ENCODE data around the gene SPOCK1. TPM values are rescaled to one million over a fixed set of nuclear protein-coding genes. Genes with fewer than 3 reads are reported as not detected.

Gene SPOCK1
- total RNA-seq, 1 experiment from 2014 or later: 9.8 TPM

GRCh38 chr5:137215261-137215660, 283.9 kb downstream of the SPOCK1 start:
- BruUV-seq (replicated peaks): no TSS peak
- no peak overlapping the region for H2AFZ ChIP-seq (ENCODE audit: low read length)
- H3K4me1 ChIP-seq (ENCODE audit: insufficient read depth, low read length): peaks cover 46% of the 10 kb centered on the region
- H3K4me3 ChIP-seq (ENCODE audit: low read length): no peak overlapping the region
- no peak for ATAC-seq
- no peaks in the 10 kb centered on the region for H4K20me1 ChIP-seq (ENCODE audit: low read length)
- H3K9ac ChIP-seq (ENCODE audit: low read length): no peak overlapping the region
- intact Hi-C loops (cut with micrococcal nuclease): loop anchor here (5.0 kb wide), 1 partner anchor 123 kb away; no protein-coding TSS in a partner anchor
- POLR2A ChIA-PET (ENCODE audit: unreplicated experiment): no interaction called here
- no peak for DNase-seq
- H3K4me2 ChIP-seq (ENCODE audit: low read length): no peak overlapping the region
- H3K79me2 ChIP-seq (ENCODE audit: low read length): no peaks in the 10 kb centered on the region
- H3K9me3 ChIP-seq (ENCODE audit: low read length): no peaks in the 10 kb centered on the region
- H3K27ac ChIP-seq (ENCODE audit: low read length): no peak overlapping the region
- no peaks in the 10 kb centered on the region for H3K27me3 ChIP-seq (ENCODE audit: low read length)
- TF ChIP-seq EZH2 (IDR thresholded peaks at IDR 0.05; ENCODE audit: low read length, unreplicated experiment): no peak
- TF ChIP-seq CTCF (conservative IDR thresholded peaks at IDR 0.05; ENCODE audit: low read depth, low read length): no peak
- TF ChIP-seq EZH2phosphoT487 (IDR thresholded peaks at IDR 0.05; ENCODE audit: borderline replicate concordance, low read length): no peak
- H3F3A ChIP-seq (ENCODE audit: low read length, unreplicated experiment): no peaks in the 10 kb centered on the region
- CTCF ChIA-PET: no interaction called here
- H3K9me2 ChIP-seq (replicated peaks; ENCODE audit: low read length): no peaks in the 10 kb centered on the region
- no peaks in the 10 kb centered on the region for H3K36me3 ChIP-seq (ENCODE audit: low read depth, low read length)

- no peaks in the 10 kb centered on the region for H3K79me2 ChIP-seq (ENCODE audit: low read length)
- BruUV-seq (replicated peaks): no TSS peak
- no peak for TF ChIP-seq EZH2phosphoT487 (IDR thresholded peaks at IDR 0.05; ENCODE audit: borderline replicate concordance, low read length)
- TF ChIP-seq EZH2 (IDR thresholded peaks at IDR 0.05; ENCODE audit: low read length, unreplicated experiment): no peak
- no peak for TF ChIP-seq CTCF (conservative IDR thresholded peaks at IDR 0.05; ENCODE audit: low read depth, low read length)
- CTCF ChIA-PET: no interaction called here
- peak; percentile 11 for DNase-seq
- ATAC-seq: peak; percentile 29; the same call in 1 of the 2 replicates
- H3K9me2 ChIP-seq (replicated peaks; ENCODE audit: low read length): no peaks in the 10 kb centered on the region
- H3K4me2 ChIP-seq (ENCODE audit: low read length): no peak overlapping the region
- no peaks in the 10 kb centered on the region for H3F3A ChIP-seq (ENCODE audit: low read length, unreplicated experiment)
- no peaks in the 10 kb centered on the region for H3K27me3 ChIP-seq (ENCODE audit: low read length)
- no peaks in the 10 kb centered on the region for H4K20me1 ChIP-seq (ENCODE audit: low read length)
- H3K27ac ChIP-seq (ENCODE audit: low read length): no peak overlapping the region
- POLR2A ChIA-PET (ENCODE audit: unreplicated experiment): no interaction called here
- H3K4me1 ChIP-seq (ENCODE audit: insufficient read depth, low read length): peaks cover 45% of the 10 kb centered on the region
- no peak overlapping the region for H2AFZ ChIP-seq (ENCODE audit: low read length)
- no peak overlapping the region for H3K9ac ChIP-seq (ENCODE audit: low read length)
- H3K36me3 ChIP-seq (ENCODE audit: low read depth, low read length): no peaks in the 10 kb centered on the region
- no peak overlapping the region for H3K4me3 ChIP-seq (ENCODE audit: low read length)
- H3K9me3 ChIP-seq (ENCODE audit: low read length): no peaks in the 10 kb centered on the region
- intact Hi-C loops (cut with micrococcal nuclease): loop anchor here (5.0 kb wide), 1 partner anchor 122 kb away; no protein-coding TSS in a partner anchor
Observed at GRCh38 chr5:137214446-137215189, 284.5 kb downstream of the SPOCK1 start.

- intact Hi-C loops (cut with micrococcal nuclease): no loop called here
- POLR2A ChIA-PET (ENCODE audit: unreplicated experiment): no interaction called here
- DNase-seq: no peak
- Histone ChIP-seq H3F3A (ENCODE audit: low read length, unreplicated experiment) (no peaks in the 10 kb centered on the region), H4K20me1 (ENCODE audit: low read length) (no peaks in the 10 kb centered on the region), H3K4me3 (ENCODE audit: low read length) (no peak overlapping the region), H3K36me3 (ENCODE audit: low read depth, low read length) (no peaks in the 10 kb centered on the region), H3K9me2 (replicated peaks; ENCODE audit: low read length) (no peaks in the 10 kb centered on the region), H3K4me1 (ENCODE audit: insufficient read depth, low read length) (peaks cover 29% of the 10 kb centered on the region), H3K9me3 (ENCODE audit: low read length) (no peaks in the 10 kb centered on the region), H3K27ac (ENCODE audit: low read length) (no peak overlapping the region), H3K4me2 (ENCODE audit: low read length) (no peak overlapping the region), H3K27me3 (ENCODE audit: low read length) (no peaks in the 10 kb centered on the region), H3K79me2 (ENCODE audit: low read length) (no peaks in the 10 kb centered on the region), H2AFZ (ENCODE audit: low read length) (no peak overlapping the region), H3K9ac (ENCODE audit: low read length) (no peak overlapping the region)
- CTCF ChIA-PET: no interaction called here
- no TSS peak for BruUV-seq (replicated peaks)
- no peak for ATAC-seq
- no peak for TF ChIP-seq EZH2phosphoT487 (IDR thresholded peaks at IDR 0.05; ENCODE audit: borderline replicate concordance, low read length)
- TF ChIP-seq CTCF (conservative IDR thresholded peaks at IDR 0.05; ENCODE audit: low read depth, low read length): no peak
- no peak for TF ChIP-seq EZH2 (IDR thresholded peaks at IDR 0.05; ENCODE audit: low read length, unreplicated experiment)
Observed at GRCh38 chr5:137212471-137212870, 286.7 kb downstream of the SPOCK1 start.
